ENCODE data around the gene RASSF1. TPM values are rescaled to one million over a fixed set of nuclear protein-coding genes. Genes with fewer than 3 reads are reported as not detected.
"Not testable (repeated sequence)": the region's sequence is repeated elsewhere in the genome, so short reads cannot be mapped to it uniquely, and the experiment has no call there.

Gene RASSF1
- total and polyA plus RNA-seq, 2 donors (not counting 3 experiments of a cell fraction or from before 2014, with no cell fraction given): 31.9 to 59.7 TPM

DNA sequence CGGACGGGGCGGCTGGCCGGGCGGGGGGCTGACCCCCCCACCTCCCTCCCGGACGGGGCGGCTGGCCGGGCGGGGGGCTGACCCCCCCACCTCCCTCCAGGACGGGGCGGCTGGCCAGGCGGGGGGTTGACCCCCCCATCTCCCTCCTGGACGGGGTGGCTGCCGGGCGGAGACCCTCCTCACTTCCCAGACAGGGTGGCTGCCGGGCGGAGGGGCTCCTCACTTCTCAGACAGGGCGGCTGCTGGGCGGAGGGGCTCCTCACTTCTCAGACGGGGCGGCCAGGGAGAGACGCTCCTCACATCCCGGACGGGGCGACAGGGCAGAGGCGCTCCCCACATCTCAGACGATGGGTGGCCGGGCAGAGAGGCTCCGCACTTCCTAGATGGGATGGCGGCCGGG lies 28.6 kb downstream of the RASSF1 start:
- H4K20me1 ChIP-seq (replicated peaks; ENCODE audit: control insufficient read depth, extremely low read depth, insufficient read depth, low read length); H3K4me2 ChIP-seq (ENCODE audit: insufficient read depth, low read length); POLR2A ChIA-PET; FAIRE-seq; H3K9me3 ChIP-seq (replicated peaks; ENCODE audit: control insufficient read depth, insufficient read depth, low read length); H2AFZ ChIP-seq (ENCODE audit: low read depth, low read length); H3K79me2 ChIP-seq (ENCODE audit: control insufficient read depth, insufficient read depth, low read length); dilution Hi-C loops (cut with MboI; ENCODE audit: extremely low pct_ligation_motif_present, low sequenced_read_pairs); H3K27me3 ChIP-seq (ENCODE audit: control insufficient read depth in 2 of 2, insufficient read depth in 2 of 2, low read length in 2 of 2); H3K4me1 ChIP-seq (ENCODE audit: control insufficient read depth, extremely low read depth, insufficient read depth, low read length); DNase-seq (ENCODE audit: low read depth, low spot score); BruUV-seq (replicated peaks); H3K9me1 ChIP-seq (replicated peaks; ENCODE audit: control insufficient read depth, extremely low read depth, insufficient read depth, low read length); H3K27ac ChIP-seq (ENCODE audit: insufficient read depth, low read depth, low read length); H3K4me3 ChIP-seq (replicated peaks in 1 of 3; ENCODE audit: insufficient read depth in 1 of 3, low read depth in 1 of 3, low read length in 3 of 3); CTCF ChIA-PET; intact Hi-C loops (cut with micrococcal nuclease); H3K9ac ChIP-seq (replicated peaks; ENCODE audit: extremely low read depth, insufficient read depth, low read length): not testable (repeated sequence)
- peaks cover 7 to 19% of the 10 kb centered on the region in 2 experiments for H3K36me3 ChIP-seq (ENCODE audit: control insufficient read depth in 2 of 2, extremely low read depth in 1 of 2, insufficient read depth in 2 of 2, low read length in 2 of 2)

GRCh38 chr3:50304601-50305000 lies 36.0 kb downstream of the RASSF1 start:
- dilution Hi-C loops (cut with MboI; ENCODE audit: extremely low pct_ligation_motif_present, low sequenced_read_pairs) (no loop called here), intact Hi-C loops (cut with micrococcal nuclease) (no loop called here)
- H4K20me1 ChIP-seq (replicated peaks; ENCODE audit: control insufficient read depth, extremely low read depth, insufficient read depth, low read length): no peaks in the 10 kb centered on the region
- H3K9me1 ChIP-seq (replicated peaks; ENCODE audit: control insufficient read depth, extremely low read depth, insufficient read depth, low read length): no peaks in the 10 kb centered on the region
- no peaks in the 10 kb centered on the region for H3K9me3 ChIP-seq (replicated peaks; ENCODE audit: control insufficient read depth, insufficient read depth, low read length)
- ChIA-PET CTCF (interaction anchor here (1.0 to 6.6 kb wide), 2 partner anchors 10 to 19 kb away, joined by 5 to 48 read pairs; partner anchors contain the start of gene HYAL2), POLR2A (no interaction called here)
- no TSS peak for BruUV-seq (replicated peaks)
- peaks cover 15% of the 10 kb centered on the region for H3K4me1 ChIP-seq (ENCODE audit: control insufficient read depth, extremely low read depth, insufficient read depth, low read length)
- no peak overlapping the region for H3K27ac ChIP-seq (ENCODE audit: insufficient read depth, low read depth, low read length)
- no peak overlapping the region for H3K4me2 ChIP-seq (ENCODE audit: insufficient read depth, low read length)
- H3K79me2 ChIP-seq (ENCODE audit: control insufficient read depth, insufficient read depth, low read length): no peaks in the 10 kb centered on the region
- H2AFZ ChIP-seq (ENCODE audit: low read depth, low read length): no peak overlapping the region
- FAIRE-seq (peak; percentile 28), DNase-seq (ENCODE audit: low read depth, low spot score) (no peak)
- TF ChIP-seq, protein P1, sequence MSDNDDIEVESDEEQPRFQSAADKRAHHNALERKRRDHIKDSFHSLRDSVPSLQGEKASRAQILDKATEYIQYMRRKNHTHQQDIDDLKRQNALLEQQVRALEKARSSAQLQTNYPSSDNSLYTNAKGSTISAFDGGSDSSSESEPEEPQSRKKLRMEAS (IDR thresholded peaks at IDR 0.05; ENCODE audit: insufficient read depth, insufficient read length): no peak
- no peak for TF ChIP-seq POLR2AphosphoS5 (IDR thresholded peaks at IDR 0.05; ENCODE audit: insufficient read depth, low read depth, low read length)
- no peak for TF ChIP-seq FOS (IDR thresholded peaks at IDR 0.05; ENCODE audit: borderline replicate concordance, insufficient read depth, low read length)
- no peak for TF ChIP-seq CTCF (IDR thresholded peaks at IDR 0.05; ENCODE audit: extremely low read depth in 1 of 2, insufficient read depth in 1 of 2, low read depth in 1 of 2, low read length in 2 of 2)
- TF ChIP-seq MYC (IDR thresholded peaks at IDR 0.05; ENCODE audit: low read depth, low read length): no peak
- TF ChIP-seq JUN (IDR thresholded peaks at IDR 0.05; ENCODE audit: borderline replicate concordance, insufficient read depth, insufficient read length, low read depth): no peak
- TF ChIP-seq GATA2 (IDR thresholded peaks at IDR 0.05; ENCODE audit: insufficient read depth, insufficient read length, low read depth, low read length): no peak
- TF ChIP-seq POLR2A (IDR thresholded peaks at IDR 0.05; ENCODE audit: low read depth, low read length): no peak
- no peak for TF ChIP-seq EZH2 (IDR thresholded peaks at IDR 0.05; ENCODE audit: borderline replicate concordance, low read depth, low read length, severe bottlenecking)
- H3K36me3 ChIP-seq (ENCODE audit: control insufficient read depth in 2 of 2, extremely low read depth in 1 of 2, insufficient read depth in 2 of 2, low read length in 2 of 2): no peaks in the 10 kb centered on the region
- H3K9ac ChIP-seq (replicated peaks; ENCODE audit: extremely low read depth, insufficient read depth, low read length): no peak overlapping the region
- no peaks in the 10 kb centered on the region for H3K27me3 ChIP-seq (ENCODE audit: control insufficient read depth in 2 of 2, insufficient read depth in 2 of 2, low read length in 2 of 2)
- no peak overlapping the region for H3K4me3 ChIP-seq (replicated peaks in 1 of 3; ENCODE audit: insufficient read depth in 1 of 3, low read depth in 1 of 3, low read length in 3 of 3)

All from endothelial cell of umbilical vein (primary cell).